Astrocyte of the cerebellum (primary cell): ENCODE results near the gene DLX4.

ENCODE experiments used
- DNase-seq: peaks from one replicate; pipeline ENCODE4 v3.0.0-alpha.2; 2011; ENCODE audit warnings: low read depth
- H3K4me3 ChIP-seq: 2 replicates; pipeline ENCODE4 v1.5.1; 2011; ENCODE audit warnings: mild to moderate bottlenecking, low read depth, low read length, moderate library complexity
- CTCF ChIP-seq: IDR thresholded peaks from 2 replicates; pipeline ENCODE4 v1.5.1; 2012; ENCODE audit warnings: low read length, low read depth, moderate library complexity, mild to moderate bottlenecking; ENCODE audit errors: missing control alignments
- in situ Hi-C: cut with HindIII; loops from 2 replicates; pipeline ENCODE4 v1.10.0; 2017; ENCODE audit warnings: low sequenced_read_pairs

The DLX4 gene

GRCh38 chr17:49976828-49977202 lies 7.8 kb downstream of the DLX4 start:
- no peak for TF ChIP-seq CTCF
- no peak for DNase-seq
- in situ Hi-C loops: loop anchor here (25.0 kb wide), 1 partner anchor 465 kb away; no protein-coding TSS in a partner anchor
- H3K4me3 ChIP-seq: no peak overlapping the region

- DNase-seq: no peak
- no peak for TF ChIP-seq CTCF
- in situ Hi-C loops: loop anchor here (25.0 kb wide), 1 partner anchor 465 kb away; no protein-coding TSS in a partner anchor
- no peak overlapping the region for H3K4me3 ChIP-seq
These were observed 8.7 kb downstream of the DLX4 start for GRCh38 chr17:49977463-49978389.

GRCh38 chr17:49978501-49978900 lies 9.5 kb downstream of the DLX4 start:
- in situ Hi-C loops: loop anchor here (25.0 kb wide), 1 partner anchor 466 kb away; no protein-coding TSS in a partner anchor
- H3K4me3 ChIP-seq: no peak overlapping the region
- no peak for DNase-seq
- no peak for TF ChIP-seq CTCF

GRCh38 chr17:49979748-49980479 lies 10.9 kb downstream of the DLX4 start:
- H3K4me3 ChIP-seq: no peak overlapping the region
- in situ Hi-C loops: loop anchor here (25.0 kb wide), 1 partner anchor 468 kb away; no protein-coding TSS in a partner anchor
- no peak for DNase-seq
- no peak for TF ChIP-seq CTCF

- TF ChIP-seq CTCF: no peak
- DNase-seq: no peak
- in situ Hi-C loops: loop anchor here (25.0 kb wide), 1 partner anchor 468 kb away; no protein-coding TSS in a partner anchor
- no peak overlapping the region for H3K4me3 ChIP-seq
These were observed 11.8 kb downstream of the DLX4 start for GRCh38 chr17:49980703-49981197.

GRCh38 chr17:49984283-49984682 lies 15.3 kb downstream of the DLX4 start:
- TF ChIP-seq CTCF: no peak
- H3K4me3 ChIP-seq: no peak overlapping the region
- DNase-seq: no peak
- in situ Hi-C loops: loop anchor here (25.0 kb wide), 1 partner anchor 472 kb away; no protein-coding TSS in a partner anchor
